ENCODE data around the gene KCNJ9.
A peak's percentile ranks its signal among the peaks of the same experiment; 100 is the strongest.

Gene KCNJ9

DNA sequence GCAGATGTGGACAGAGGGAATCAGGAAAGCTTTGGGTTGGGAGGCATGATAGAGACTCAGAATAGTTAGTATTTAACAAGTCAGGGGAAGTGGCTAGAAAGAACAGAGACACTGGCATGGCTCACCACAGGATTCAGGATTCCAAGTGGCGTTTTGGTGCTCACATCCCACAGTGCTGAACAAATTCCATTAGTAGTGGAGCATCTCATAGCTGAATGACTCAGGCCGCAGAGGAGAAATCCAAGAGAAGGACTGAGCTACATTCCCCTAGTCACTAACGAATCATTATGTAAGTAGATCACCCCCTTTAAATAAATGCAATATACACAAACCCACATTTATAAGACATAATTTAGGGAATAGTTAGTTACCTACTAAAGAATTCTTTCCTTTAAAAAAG lies 5.0 kb upstream of the KCNJ9 start:
- H3K27ac ChIP-seq (replicated peaks; ENCODE audit: low read length): no peak overlapping the region
- no peak overlapping the region for H4K8ac ChIP-seq (ENCODE audit: low read depth, low read length)
- H3K23ac ChIP-seq (ENCODE audit: low read depth, low read length, poor library complexity): no peak overlapping the region

DNA sequence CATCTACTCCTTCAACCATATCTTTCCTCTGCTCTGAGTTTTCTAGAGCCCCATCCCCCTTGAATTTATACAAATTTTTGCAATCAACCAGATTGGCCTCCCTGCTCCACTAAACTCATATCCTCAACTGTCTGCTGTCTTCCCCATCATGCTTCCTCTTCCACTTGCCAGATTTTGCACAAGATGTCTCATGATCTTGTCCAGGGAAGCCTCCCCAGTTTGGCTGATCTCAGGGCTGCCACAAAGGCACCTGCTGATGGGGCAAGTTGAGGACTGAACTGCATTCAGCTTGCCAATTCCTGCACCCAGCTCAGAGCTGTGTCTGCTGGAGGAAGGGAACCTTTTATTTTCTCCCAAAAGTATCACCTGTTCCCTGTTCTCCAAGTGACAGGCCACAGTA lies 3.9 kb upstream of the KCNJ9 start:
- no peak overlapping the region for H2BK15ac ChIP-seq (ENCODE audit: low read length)
- no peak overlapping the region for H3K18ac ChIP-seq (ENCODE audit: low read length)
- no peak overlapping the region for H3K4ac ChIP-seq (ENCODE audit: low read length)
- H2BK12ac ChIP-seq (ENCODE audit: low read length): no peak overlapping the region
- no peak overlapping the region for H4K8ac ChIP-seq (ENCODE audit: low read depth, low read length)
- DNase-seq (ENCODE audit: low spot score): no peak
- H3K14ac ChIP-seq (ENCODE audit: low read length): no peak overlapping the region
- no peak overlapping the region for H4K91ac ChIP-seq (ENCODE audit: low read depth, low read length, poor library complexity)
- no peak overlapping the region for H3K9ac ChIP-seq (ENCODE audit: low read depth, low read length, poor library complexity)
- no peak overlapping the region for H2AK5ac ChIP-seq (ENCODE audit: low read depth, low read length)
- H3K4me2 ChIP-seq (ENCODE audit: insufficient read depth, low read length, poor library complexity, severe bottlenecking): no peak overlapping the region
- no peaks in the 10 kb centered on the region for H3K79me1 ChIP-seq (ENCODE audit: low read depth, low read length)
- H3K9me3 ChIP-seq (replicated peaks in 1 of 2; ENCODE audit: control insufficient read depth in 2 of 2, insufficient read depth in 1 of 2, low read depth in 1 of 2, low read length in 2 of 2): peaks cover 0 to 2% of the 10 kb centered on the region in 2 donors
- no peak overlapping the region for H3K23ac ChIP-seq (ENCODE audit: low read depth, low read length, poor library complexity)
- H3K27ac ChIP-seq (replicated peaks; ENCODE audit: low read length): no peak overlapping the region
- H3K4me1 ChIP-seq (ENCODE audit: control insufficient read depth in 2 of 2, insufficient read depth in 1 of 2, low read depth in 1 of 2, low read length in 2 of 2): no peaks in the 10 kb centered on the region
- no peak overlapping the region for H2BK120ac ChIP-seq (ENCODE audit: low read depth, low read length)
- H3K27me3 ChIP-seq (ENCODE audit: control insufficient read depth in 3 of 3, insufficient read depth in 3 of 3, low read depth in 1 of 3, low read length in 3 of 3): peaks cover 0 to 65% (median 21%) of the 10 kb centered on the region in 3 experiments
- H2AFZ ChIP-seq (ENCODE audit: low read length): no peak overlapping the region
- no peak overlapping the region for H3K4me3 ChIP-seq (ENCODE audit: low read length in 2 of 2)
- no peaks in the 10 kb centered on the region for H3K36me3 ChIP-seq (replicated peaks in 1 of 2; ENCODE audit: control insufficient read depth in 2 of 2, insufficient read depth in 2 of 2, low read length in 2 of 2)
- no peak overlapping the region for H2BK5ac ChIP-seq (ENCODE audit: low read length)

More for the DNA sequence above, 5.0 kb upstream of the KCNJ9 start:
- Histone ChIP-seq H2BK12ac (ENCODE audit: low read length) (no peak overlapping the region), H2BK15ac (ENCODE audit: low read length) (no peak overlapping the region), H3K9ac (ENCODE audit: low read depth, low read length, poor library complexity) (no peak overlapping the region), H3K27me3 (ENCODE audit: control insufficient read depth in 3 of 3, insufficient read depth in 3 of 3, low read depth in 1 of 3, low read length in 3 of 3) (peaks cover 0 to 68% (median 10%) of the 10 kb centered on the region in 3 experiments), H3K9me3 (replicated peaks in 1 of 2; ENCODE audit: control insufficient read depth in 2 of 2, insufficient read depth in 1 of 2, low read depth in 1 of 2, low read length in 2 of 2) (peaks cover 0 to 2% of the 10 kb centered on the region in 2 donors), H3K18ac (ENCODE audit: low read length) (no peak overlapping the region), H3K79me1 (ENCODE audit: low read depth, low read length) (no peaks in the 10 kb centered on the region), H3K36me3 (replicated peaks in 1 of 2; ENCODE audit: control insufficient read depth in 2 of 2, insufficient read depth in 2 of 2, low read length in 2 of 2) (no peaks in the 10 kb centered on the region), H2AFZ (ENCODE audit: low read length) (no peak overlapping the region), H3K4me3 (ENCODE audit: low read length in 2 of 2) (no peak overlapping the region), H3K14ac (ENCODE audit: low read length) (no peak overlapping the region), H3K4me2 (ENCODE audit: insufficient read depth, low read length, poor library complexity, severe bottlenecking) (no peak overlapping the region), H3K4ac (ENCODE audit: low read length) (no peak overlapping the region), H2AK5ac (ENCODE audit: low read depth, low read length) (no peak overlapping the region), H3K4me1 (ENCODE audit: control insufficient read depth in 2 of 2, insufficient read depth in 1 of 2, low read depth in 1 of 2, low read length in 2 of 2) (no peaks in the 10 kb centered on the region), H4K91ac (ENCODE audit: low read depth, low read length, poor library complexity) (no peak overlapping the region), H2BK120ac (ENCODE audit: low read depth, low read length) (no peak overlapping the region), H2BK5ac (ENCODE audit: low read length) (no peak overlapping the region)
- no peak for DNase-seq (ENCODE audit: low spot score)
- WGBS, 2 donors (ENCODE audit: extremely low coverage in 2 of 2, insufficient read length in 2 of 2, insufficient replicate concordance in 1 of 2): no CpG with 5 or more reads among the region's 3 CpGs

DNA sequence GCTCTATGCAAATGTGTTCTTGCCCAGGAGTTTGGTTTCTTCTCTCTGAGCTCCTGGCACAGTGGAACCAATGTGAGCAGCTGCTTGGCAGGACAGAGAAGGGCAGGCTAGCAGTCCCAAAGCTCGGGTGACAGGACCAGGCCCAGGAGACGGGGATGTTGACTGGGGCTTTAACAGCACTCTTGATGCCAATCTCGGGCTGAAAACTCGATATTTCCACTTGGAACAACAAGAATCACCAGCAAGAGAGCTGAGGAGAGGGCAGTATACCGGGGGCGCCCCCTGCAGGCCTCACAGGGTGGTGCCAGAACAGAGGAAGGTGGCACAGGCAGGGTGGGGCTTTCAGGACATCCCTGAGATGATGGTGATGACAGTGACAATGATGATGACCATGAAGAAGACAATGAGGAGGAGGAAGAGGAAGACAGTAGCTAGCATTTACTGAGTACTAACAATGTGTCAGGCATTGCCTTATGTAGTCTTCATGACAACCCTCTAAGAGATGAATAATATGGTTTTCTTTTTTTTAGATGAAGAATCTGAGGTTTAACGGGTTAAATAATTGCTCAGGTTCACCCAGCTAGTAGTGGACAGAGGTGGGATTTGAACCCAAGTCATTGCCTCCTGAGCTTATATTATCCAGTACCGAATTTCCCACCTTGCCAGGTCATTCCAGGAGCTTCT lies 2.7 kb upstream of the KCNJ9 start:
- peaks cover 0 to 66% (median 32%) of the 10 kb centered on the region in 3 experiments for H3K27me3 ChIP-seq (ENCODE audit: control insufficient read depth in 3 of 3, insufficient read depth in 3 of 3, low read depth in 1 of 3, low read length in 3 of 3)

DNA sequence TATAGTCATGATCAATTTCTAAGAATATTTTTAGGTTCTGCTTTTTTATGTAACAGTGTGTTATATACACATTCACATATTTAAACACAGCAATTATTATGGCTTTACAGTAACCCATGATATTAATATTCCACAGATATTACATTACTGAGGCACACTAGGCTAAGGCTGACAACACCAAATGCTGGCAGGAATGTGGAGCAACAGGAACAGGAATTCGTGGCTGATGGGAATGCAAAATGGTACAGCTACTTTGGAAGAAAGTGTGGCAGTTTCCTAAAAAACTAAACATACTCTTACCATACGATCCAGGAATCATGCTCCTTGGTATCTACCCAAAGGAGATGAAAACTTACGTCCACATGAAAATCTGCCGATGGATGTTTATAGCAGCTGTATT lies 1.9 kb upstream of the KCNJ9 start:
- H3K4me1 ChIP-seq (ENCODE audit: control insufficient read depth in 2 of 2, insufficient read depth in 1 of 2, low read depth in 1 of 2, low read length in 2 of 2): peaks cover 0 to 3% of the 10 kb centered on the region in 2 donors
- no peak overlapping the region for H3K4ac ChIP-seq (ENCODE audit: low read length)
- no peak overlapping the region for H2BK5ac ChIP-seq (ENCODE audit: low read length)
- H3K9me3 ChIP-seq (replicated peaks in 1 of 2; ENCODE audit: control insufficient read depth in 2 of 2, insufficient read depth in 1 of 2, low read depth in 1 of 2, low read length in 2 of 2): no peaks in the 10 kb centered on the region
- H4K8ac ChIP-seq (ENCODE audit: low read depth, low read length): no peak overlapping the region
- no peak overlapping the region for H2BK12ac ChIP-seq (ENCODE audit: low read length)
- no peak overlapping the region for H2BK15ac ChIP-seq (ENCODE audit: low read length)
- H2AFZ ChIP-seq (ENCODE audit: low read length): no peak overlapping the region
- H3K14ac ChIP-seq (ENCODE audit: low read length): no peak overlapping the region
- H3K23ac ChIP-seq (ENCODE audit: low read depth, low read length, poor library complexity): no peak overlapping the region
- H3K27me3 ChIP-seq (ENCODE audit: control insufficient read depth in 3 of 3, insufficient read depth in 3 of 3, low read depth in 1 of 3, low read length in 3 of 3): peaks cover 0 to 59% (median 40%) of the 10 kb centered on the region in 3 experiments
- no peak for DNase-seq (ENCODE audit: low spot score)
- H2AK5ac ChIP-seq (ENCODE audit: low read depth, low read length): no peak overlapping the region
- no peak overlapping the region for H3K27ac ChIP-seq (replicated peaks; ENCODE audit: low read length)
- no peak overlapping the region for H3K4me3 ChIP-seq (ENCODE audit: low read length in 2 of 2)
- no peaks in the 10 kb centered on the region for H3K79me1 ChIP-seq (ENCODE audit: low read depth, low read length)
- WGBS, 2 donors (ENCODE audit: extremely low coverage in 2 of 2, insufficient read length in 2 of 2, insufficient replicate concordance in 1 of 2): no CpG with 5 or more reads among the region's 4 CpGs
- no peaks in the 10 kb centered on the region for H3K36me3 ChIP-seq (replicated peaks in 1 of 2; ENCODE audit: control insufficient read depth in 2 of 2, insufficient read depth in 2 of 2, low read length in 2 of 2)
- no peak overlapping the region for H2BK120ac ChIP-seq (ENCODE audit: low read depth, low read length)
- H3K9ac ChIP-seq (ENCODE audit: low read depth, low read length, poor library complexity): no peak overlapping the region
- no peak overlapping the region for H3K4me2 ChIP-seq (ENCODE audit: insufficient read depth, low read length, poor library complexity, severe bottlenecking)
- H4K91ac ChIP-seq (ENCODE audit: low read depth, low read length, poor library complexity): no peak overlapping the region
- no peak overlapping the region for H3K18ac ChIP-seq (ENCODE audit: low read length)

More for the DNA sequence above, 2.7 kb upstream of the KCNJ9 start:
- no peak overlapping the region for H2BK5ac ChIP-seq (ENCODE audit: low read length)
- no peak overlapping the region for H2BK15ac ChIP-seq (ENCODE audit: low read length)
- no peaks in the 10 kb centered on the region for H3K36me3 ChIP-seq (replicated peaks in 1 of 2; ENCODE audit: control insufficient read depth in 2 of 2, insufficient read depth in 2 of 2, low read length in 2 of 2)
- H3K14ac ChIP-seq (ENCODE audit: low read length): no peak overlapping the region
- H2AK5ac ChIP-seq (ENCODE audit: low read depth, low read length): no peak overlapping the region
- H3K4me3 ChIP-seq (ENCODE audit: low read length in 2 of 2): no peak overlapping the region
- H3K4me1 ChIP-seq (ENCODE audit: control insufficient read depth in 2 of 2, insufficient read depth in 1 of 2, low read depth in 1 of 2, low read length in 2 of 2): no peaks in the 10 kb centered on the region
- H3K9ac ChIP-seq (ENCODE audit: low read depth, low read length, poor library complexity): no peak overlapping the region
- no peak overlapping the region for H4K8ac ChIP-seq (ENCODE audit: low read depth, low read length)
- no peak overlapping the region for H3K4ac ChIP-seq (ENCODE audit: low read length)
- no CpG with 5 or more reads among the region's 8 CpGs for WGBS, 2 donors (ENCODE audit: extremely low coverage in 2 of 2, insufficient read length in 2 of 2, insufficient replicate concordance in 1 of 2)
- H2BK12ac ChIP-seq (ENCODE audit: low read length): no peak overlapping the region
- no peak overlapping the region for H3K18ac ChIP-seq (ENCODE audit: low read length)
- no peaks in the 10 kb centered on the region for H3K9me3 ChIP-seq (replicated peaks in 1 of 2; ENCODE audit: control insufficient read depth in 2 of 2, insufficient read depth in 1 of 2, low read depth in 1 of 2, low read length in 2 of 2)
- no peak overlapping the region for H4K91ac ChIP-seq (ENCODE audit: low read depth, low read length, poor library complexity)
- H3K4me2 ChIP-seq (ENCODE audit: insufficient read depth, low read length, poor library complexity, severe bottlenecking): no peak overlapping the region
- no peak overlapping the region for H3K27ac ChIP-seq (replicated peaks; ENCODE audit: low read length)
- H3K79me1 ChIP-seq (ENCODE audit: low read depth, low read length): no peaks in the 10 kb centered on the region
- no peak overlapping the region for H2BK120ac ChIP-seq (ENCODE audit: low read depth, low read length)
- DNase-seq (ENCODE audit: low spot score): no peak
- H2AFZ ChIP-seq (ENCODE audit: low read length): no peak overlapping the region
- H3K23ac ChIP-seq (ENCODE audit: low read depth, low read length, poor library complexity): peak overlapping the region; percentile 8

All from neuronal stem cell (in vitro differentiated cells).